HepG2 (cell line): ENCODE measurements around the gene ECSCR. TPM values are rescaled to one million over a fixed set of nuclear protein-coding genes. Genes with fewer than 3 reads are reported as not detected.
"Not testable (repeated sequence)": the region's sequence is repeated elsewhere in the genome, so short reads cannot be mapped to it uniquely, and the experiment has no call there.

Experiments
- CREM ChIP-seq, 2 experiments: sonication (generic) in 1 of 2; formaldehyde crosslinking in 1 of 2; IDR thresholded peaks; 2 replicates each; pipeline versions ENCODE4 v1.4.0 to v1.6.1; 2016 to 2020; ENCODE audit warnings: antibody characterized with exemption in 1 of 2, mild to moderate bottlenecking in 1 of 2, missing genetic modification reagents in 1 of 2
- FOXJ3 ChIP-seq: sonication (generic); formaldehyde crosslinking; IDR thresholded peaks from 2 replicates; pipeline ENCODE4 v1.4.0; 2020; ENCODE audit warnings: missing genetic modification reagents, mild to moderate bottlenecking, borderline replicate concordance
- HMGXB3 ChIP-seq: sonication (generic); formaldehyde crosslinking; IDR thresholded peaks from 2 replicates; pipeline ENCODE4 v1.4.0; 2020; ENCODE audit warnings: missing genetic modification reagents, borderline replicate concordance
- RBFOX2 ChIP-seq: fragments of 200-400 bp; formaldehyde crosslinking; IDR thresholded peaks from 2 replicates; pipeline ENCODE4 v1.6.1; 2017; ENCODE audit warnings: low read depth, mild to moderate bottlenecking, low read length
- THAP11 ChIP-seq: IDR thresholded peaks from 2 replicates; pipeline ENCODE4 v1.6.1; 2016; ENCODE audit warnings: missing biosample characterization, missing genetic modification reagents
- ZNF558 ChIP-seq: sonication (generic); formaldehyde crosslinking; IDR thresholded peaks from 2 replicates; pipeline ENCODE4 v1.9.0; 2022; ENCODE audit warnings: mild to moderate bottlenecking, missing genetic modification reagents, borderline replicate concordance
- ZNF574 ChIP-seq: sonication (generic); formaldehyde crosslinking; IDR thresholded peaks from 2 replicates; pipeline ENCODE4 v1.4.0; 2020; ENCODE audit warnings: missing genetic modification reagents
- ZNF687 ChIP-seq: sonication (generic); formaldehyde crosslinking; IDR thresholded peaks from 2 replicates; pipeline ENCODE4 v1.5.1; 2020; ENCODE audit warnings: mild to moderate bottlenecking, missing genetic modification reagents, moderate library complexity
- ZSCAN9 ChIP-seq: IDR thresholded peaks from 2 replicates; pipeline ENCODE4 v1.6.1; 2016; ENCODE audit warnings: borderline replicate concordance
- polyA plus RNA-seq, 8 experiments: library from polyadenylated mRNA; depleted of rRNA in 3 of 8; stranded (reverse) in 7 of 8; unstranded in 1 of 8; fragments of >200 nt; fragmentation: Illumina TruSeq in 4 of 8; extraction: Trizol in 4 of 8; gene quantifications; 2 replicates each; pipeline versions ENCODE4 v1.2.1 to v1.2.3, GENCODE V29; 2011 to 2016; ENCODE audit warnings: low read depth in 4 of 8, missing spikeins in 1 of 8, mixed read lengths in 1 of 8; ENCODE audit not compliant: insufficient read depth in 1 of 8
- total RNA-seq, 5 experiments: library from RNA; depleted of rRNA; stranded (reverse); fragments of >200 nt; fragmentation: Illumina TruSeq; extraction: Trizol; gene quantifications; 2 replicates each; pipeline ENCODE4 v1.2.3, GENCODE V29; 2016; ENCODE audit warnings: low read depth in 1 of 5
- TF ChIP-seq, protein P1 (sequence below): sonication (generic); formaldehyde crosslinking; conservative IDR thresholded peaks from 2 replicates; pipeline ENCODE4 v1.4.0; 2020; ENCODE audit warnings: missing genetic modification reagents
- TF ChIP-seq, protein P2 (sequence below): IDR thresholded peaks from 2 replicates; pipeline ENCODE4 v1.6.1; 2016; ENCODE audit warnings: mild to moderate bottlenecking, missing biosample characterization, missing genetic modification reagents
- TF ChIP-seq, protein P3 (sequence below): sonication (generic); formaldehyde crosslinking; IDR thresholded peaks from 2 replicates; pipeline ENCODE4 v1.4.0; 2020; ENCODE audit warnings: missing genetic modification reagents

The ECSCR gene
- total and polyA plus RNA-seq, 2 of the 13 experiments (the other 11 are each of a cell fraction or from before 2014, with no cell fraction given), result 0.18 TPM; not detected in 1

- TF ChIP-seq ZNF687 (CRISPR knock-in tag), result peak; percentile 57
- 0 out of 2 replicates have a peak, but pooled peaks have one; percentile 43 for TF ChIP-seq ZSCAN9 (CRISPR knock-in tag)
- peak; percentile 79 for TF ChIP-seq THAP11 (CRISPR knock-in tag)
- TF ChIP-seq HMGXB3 (CRISPR knock-in tag), result peak; percentile 53; the same call in 1 of the 2 replicates
- TF ChIP-seq, protein P1, sequence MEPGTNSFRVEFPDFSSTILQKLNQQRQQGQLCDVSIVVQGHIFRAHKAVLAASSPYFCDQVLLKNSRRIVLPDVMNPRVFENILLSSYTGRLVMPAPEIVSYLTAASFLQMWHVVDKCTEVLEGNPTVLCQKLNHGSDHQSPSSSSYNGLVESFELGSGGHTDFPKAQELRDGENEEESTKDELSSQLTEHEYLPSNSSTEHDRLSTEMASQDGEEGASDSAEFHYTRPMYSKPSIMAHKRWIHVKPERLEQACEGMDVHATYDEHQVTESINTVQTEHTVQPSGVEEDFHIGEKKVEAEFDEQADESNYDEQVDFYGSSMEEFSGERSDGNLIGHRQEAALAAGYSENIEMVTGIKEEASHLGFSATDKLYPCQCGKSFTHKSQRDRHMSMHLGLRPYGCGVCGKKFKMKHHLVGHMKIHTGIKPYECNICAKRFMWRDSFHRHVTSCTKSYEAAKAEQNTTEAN, result peak; percentile 62
- peak; percentile 56 for TF ChIP-seq ZNF574 (CRISPR knock-in tag)
- TF ChIP-seq, protein P2, sequence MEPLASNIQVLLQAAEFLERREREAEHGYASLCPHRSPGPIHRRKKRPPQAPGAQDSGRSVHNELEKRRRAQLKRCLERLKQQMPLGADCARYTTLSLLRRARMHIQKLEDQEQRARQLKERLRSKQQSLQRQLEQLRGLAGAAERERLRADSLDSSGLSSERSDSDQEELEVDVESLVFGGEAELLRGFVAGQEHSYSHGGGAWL (CRISPR knock-in tag), result peak; percentile 60; the same call in 1 of the 2 replicates
- peak; percentile 60; the same call in 1 of the 2 replicates for TF ChIP-seq ZNF558
- peak; percentile 17; the same call in 1 of the 2 replicates for TF ChIP-seq RBFOX2
- TF ChIP-seq CREM (IDR thresholded peaks at IDR 0.05), result peak; percentile 39; the same call in 1 of the 2 replicates
- TF ChIP-seq CREM (CRISPR knock-in tag; IDR thresholded peaks at IDR 0.05), result not testable (repeated sequence)
- TF ChIP-seq, protein P3, sequence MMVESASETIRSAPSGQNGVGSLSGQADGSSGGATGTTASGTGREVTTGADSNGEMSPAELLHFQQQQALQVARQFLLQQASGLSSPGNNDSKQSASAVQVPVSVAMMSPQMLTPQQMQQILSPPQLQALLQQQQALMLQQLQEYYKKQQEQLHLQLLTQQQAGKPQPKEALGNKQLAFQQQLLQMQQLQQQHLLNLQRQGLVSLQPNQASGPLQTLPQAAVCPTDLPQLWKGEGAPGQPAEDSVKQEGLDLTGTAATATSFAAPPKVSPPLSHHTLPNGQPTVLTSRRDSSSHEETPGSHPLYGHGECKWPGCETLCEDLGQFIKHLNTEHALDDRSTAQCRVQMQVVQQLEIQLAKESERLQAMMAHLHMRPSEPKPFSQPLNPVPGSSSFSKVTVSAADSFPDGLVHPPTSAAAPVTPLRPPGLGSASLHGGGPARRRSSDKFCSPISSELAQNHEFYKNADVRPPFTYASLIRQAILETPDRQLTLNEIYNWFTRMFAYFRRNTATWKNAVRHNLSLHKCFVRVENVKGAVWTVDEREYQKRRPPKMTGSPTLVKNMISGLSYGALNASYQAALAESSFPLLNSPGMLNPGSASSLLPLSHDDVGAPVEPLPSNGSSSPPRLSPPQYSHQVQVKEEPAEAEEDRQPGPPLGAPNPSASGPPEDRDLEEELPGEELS (CRISPR knock-in tag), result peak; percentile 67; the same call in 1 of the 2 replicates
- 0 out of 2 replicates have a peak, but pooled peaks have one; percentile 21 for TF ChIP-seq FOXJ3 (CRISPR knock-in tag)
Measured at GRCh38 chr5:139503879-139504278, 41.3 kb upstream of the ECSCR start (continued).
